IMR-90 (cell line): Measurements from ENCODE around the gene ATOH8.

Source experiments
- BHLHE40 ChIP-seq: fragments of 150-350 bp; IDR thresholded peaks from 2 replicates; pipeline ENCODE4 v1.6.1; 2016; ENCODE audit warnings: mild to moderate bottlenecking, low read depth, low read length
- CEBPB ChIP-seq: IDR thresholded peaks from 2 replicates; pipeline ENCODE4 v1.6.1; 2012; ENCODE audit warnings: low read depth, low read length, improper control_type of control experiment
- FOS ChIP-seq: fragments of 150-350 bp; IDR thresholded peaks from 2 replicates; pipeline ENCODE4 v1.6.1; 2016; ENCODE audit warnings: low read depth, low read length
- MAZ ChIP-seq: IDR thresholded peaks from 2 replicates; pipeline ENCODE4 v1.6.1; 2012; ENCODE audit warnings: low read depth, mild to moderate bottlenecking, low read length, improper control_type of control experiment, moderate library complexity, borderline replicate concordance
- MXI1 ChIP-seq: IDR thresholded peaks from 2 replicates; pipeline ENCODE4 v1.6.1; 2012; ENCODE audit warnings: low read depth, mild to moderate bottlenecking, low read length, moderate library complexity, borderline replicate concordance
- POLR2A ChIP-seq: IDR thresholded peaks from 2 replicates; pipeline ENCODE4 v1.6.1; 2012; ENCODE audit warnings: mild to moderate bottlenecking, low read depth, low read length
- RAD21 ChIP-seq: IDR thresholded peaks from 2 replicates; pipeline ENCODE4 v1.6.1; 2012; ENCODE audit warnings: low read length, improper control_type of control experiment
- RCOR1 ChIP-seq: IDR thresholded peaks from 2 replicates; pipeline ENCODE4 v1.6.1; 2012; ENCODE audit warnings: mild to moderate bottlenecking, low read length, improper control_type of control experiment; ENCODE audit not compliant: insufficient replicate concordance
- TF ChIP-seq, protein P1 (sequence below): conservative IDR thresholded peaks from 2 replicates; pipeline ENCODE4 v1.5.1; 2012; ENCODE audit warnings: mild to moderate bottlenecking, low read depth, low read length, improper control_type of control experiment
- TF ChIP-seq, protein P2 (sequence below): fragments of 150-350 bp; IDR thresholded peaks from 2 replicates; pipeline ENCODE4 v1.6.1; 2017; ENCODE audit warnings: mild to moderate bottlenecking, antibody characterized with exemption, low read length, low read depth

DNA sequence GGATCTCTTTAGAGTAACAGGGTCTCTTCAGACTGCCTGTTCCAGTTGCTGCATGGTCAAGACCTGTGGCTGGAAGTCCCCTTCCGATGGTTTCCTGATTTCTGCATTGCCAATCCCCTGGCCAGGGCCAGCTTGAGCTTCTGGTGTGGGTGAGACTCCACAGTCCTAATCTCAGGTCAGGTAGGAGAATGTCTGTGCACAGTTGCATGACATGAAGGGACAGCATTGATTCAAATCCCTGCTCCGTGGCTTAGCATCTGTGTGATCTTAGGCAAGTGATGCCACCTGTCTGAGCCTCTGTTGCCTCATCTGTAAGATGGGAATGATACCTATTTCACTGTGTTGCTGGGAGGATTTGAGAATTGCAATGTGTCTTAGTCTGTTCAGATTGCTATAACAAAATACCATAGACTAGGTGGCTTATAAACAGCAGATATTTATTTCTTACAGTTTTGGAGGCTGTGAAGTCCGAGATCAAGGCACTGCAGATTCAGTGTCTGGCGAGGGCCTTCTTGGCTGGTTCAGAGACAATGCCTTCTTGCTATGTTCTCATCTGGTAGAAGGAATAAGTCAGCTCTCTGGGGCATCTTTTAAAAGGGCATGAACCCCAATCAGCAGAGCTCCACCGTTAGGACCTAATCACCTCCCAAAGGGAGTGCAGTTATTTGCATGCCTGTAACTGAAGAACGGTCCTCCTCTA lies 66.2 kb downstream of the ATOH8 start:
- no peak for TF ChIP-seq FOS
- TF ChIP-seq, protein P1, sequence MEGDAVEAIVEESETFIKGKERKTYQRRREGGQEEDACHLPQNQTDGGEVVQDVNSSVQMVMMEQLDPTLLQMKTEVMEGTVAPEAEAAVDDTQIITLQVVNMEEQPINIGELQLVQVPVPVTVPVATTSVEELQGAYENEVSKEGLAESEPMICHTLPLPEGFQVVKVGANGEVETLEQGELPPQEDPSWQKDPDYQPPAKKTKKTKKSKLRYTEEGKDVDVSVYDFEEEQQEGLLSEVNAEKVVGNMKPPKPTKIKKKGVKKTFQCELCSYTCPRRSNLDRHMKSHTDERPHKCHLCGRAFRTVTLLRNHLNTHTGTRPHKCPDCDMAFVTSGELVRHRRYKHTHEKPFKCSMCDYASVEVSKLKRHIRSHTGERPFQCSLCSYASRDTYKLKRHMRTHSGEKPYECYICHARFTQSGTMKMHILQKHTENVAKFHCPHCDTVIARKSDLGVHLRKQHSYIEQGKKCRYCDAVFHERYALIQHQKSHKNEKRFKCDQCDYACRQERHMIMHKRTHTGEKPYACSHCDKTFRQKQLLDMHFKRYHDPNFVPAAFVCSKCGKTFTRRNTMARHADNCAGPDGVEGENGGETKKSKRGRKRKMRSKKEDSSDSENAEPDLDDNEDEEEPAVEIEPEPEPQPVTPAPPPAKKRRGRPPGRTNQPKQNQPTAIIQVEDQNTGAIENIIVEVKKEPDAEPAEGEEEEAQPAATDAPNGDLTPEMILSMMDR, result no peak
- no peak for TF ChIP-seq POLR2A
- no peak for TF ChIP-seq CEBPB
- no peak for TF ChIP-seq RCOR1
- TF ChIP-seq RAD21, result no peak
- TF ChIP-seq, protein P2, sequence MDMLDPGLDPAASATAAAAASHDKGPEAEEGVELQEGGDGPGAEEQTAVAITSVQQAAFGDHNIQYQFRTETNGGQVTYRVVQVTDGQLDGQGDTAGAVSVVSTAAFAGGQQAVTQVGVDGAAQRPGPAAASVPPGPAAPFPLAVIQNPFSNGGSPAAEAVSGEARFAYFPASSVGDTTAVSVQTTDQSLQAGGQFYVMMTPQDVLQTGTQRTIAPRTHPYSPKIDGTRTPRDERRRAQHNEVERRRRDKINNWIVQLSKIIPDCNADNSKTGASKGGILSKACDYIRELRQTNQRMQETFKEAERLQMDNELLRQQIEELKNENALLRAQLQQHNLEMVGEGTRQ, result no peak
- TF ChIP-seq MXI1, result no peak
- TF ChIP-seq BHLHE40, result no peak
- TF ChIP-seq MAZ, result no peak
